Measurements from ENCODE around the gene SPEF1.

Gene SPEF1

GRCh38 chr20:3804781-3805180 lies 23.5 kb upstream of the SPEF1 start:
- H3K4me3 ChIP-seq (ENCODE audit: low read depth, low read length), result no peak overlapping the region
- TF ChIP-seq CTCF (IDR thresholded peaks at IDR 0.05; ENCODE audit: borderline replicate concordance, insufficient read depth, low read depth, low read length), result no peak

- TF ChIP-seq CTCF (IDR thresholded peaks at IDR 0.05; ENCODE audit: borderline replicate concordance, insufficient read depth, low read depth, low read length), result no peak
Observed at GRCh38 chr20:3804254-3804751, 23.1 kb upstream of the SPEF1 start.

GRCh38 chr20:3803854-3804253 lies 22.6 kb upstream of the SPEF1 start:
- H3K4me3 ChIP-seq (ENCODE audit: low read depth, low read length), result no peak overlapping the region
- TF ChIP-seq CTCF (IDR thresholded peaks at IDR 0.05; ENCODE audit: borderline replicate concordance, insufficient read depth, low read depth, low read length), result no peak

More at GRCh38 chr20:3804254-3804751, 23.1 kb upstream of the SPEF1 start:
- H3K4me3 ChIP-seq (ENCODE audit: low read depth, low read length), result no peak overlapping the region

- H3K4me3 ChIP-seq (ENCODE audit: low read depth, low read length), result no peak overlapping the region
- no peak for TF ChIP-seq CTCF (IDR thresholded peaks at IDR 0.05; ENCODE audit: borderline replicate concordance, insufficient read depth, low read depth, low read length)
Observed at GRCh38 chr20:3803289-3803688, 22.0 kb upstream of the SPEF1 start.

GRCh38 chr20:3802524-3803239 lies 21.4 kb upstream of the SPEF1 start:
- no peak for TF ChIP-seq CTCF (IDR thresholded peaks at IDR 0.05; ENCODE audit: borderline replicate concordance, insufficient read depth, low read depth, low read length)

GRCh38 chr20:3801846-3802245 lies 20.6 kb upstream of the SPEF1 start:
- H3K4me3 ChIP-seq (ENCODE audit: low read depth, low read length), result no peak overlapping the region
- TF ChIP-seq CTCF (IDR thresholded peaks at IDR 0.05; ENCODE audit: borderline replicate concordance, insufficient read depth, low read depth, low read length), result no peak

More at GRCh38 chr20:3802524-3803239, 21.4 kb upstream of the SPEF1 start:
- H3K4me3 ChIP-seq (ENCODE audit: low read depth, low read length), result no peak overlapping the region

GRCh38 chr20:3801299-3801698 lies 20.1 kb upstream of the SPEF1 start:
- H3K4me3 ChIP-seq (ENCODE audit: low read depth, low read length), result no peak overlapping the region
- no peak for TF ChIP-seq CTCF (IDR thresholded peaks at IDR 0.05; ENCODE audit: borderline replicate concordance, insufficient read depth, low read depth, low read length)
